Measurements from ENCODE around the gene MKI67.
A peak's percentile ranks its signal among the peaks of the same experiment; 100 is the strongest.

MKI67 gene

GRCh38 chr10:128062881-128063563, 63.2 kb downstream of the MKI67 start:
- no peak for DNase-seq

- DNase-seq = no peak
Measured at GRCh38 chr10:128062331-128062880, 63.8 kb downstream of the MKI67 start.

DNA sequence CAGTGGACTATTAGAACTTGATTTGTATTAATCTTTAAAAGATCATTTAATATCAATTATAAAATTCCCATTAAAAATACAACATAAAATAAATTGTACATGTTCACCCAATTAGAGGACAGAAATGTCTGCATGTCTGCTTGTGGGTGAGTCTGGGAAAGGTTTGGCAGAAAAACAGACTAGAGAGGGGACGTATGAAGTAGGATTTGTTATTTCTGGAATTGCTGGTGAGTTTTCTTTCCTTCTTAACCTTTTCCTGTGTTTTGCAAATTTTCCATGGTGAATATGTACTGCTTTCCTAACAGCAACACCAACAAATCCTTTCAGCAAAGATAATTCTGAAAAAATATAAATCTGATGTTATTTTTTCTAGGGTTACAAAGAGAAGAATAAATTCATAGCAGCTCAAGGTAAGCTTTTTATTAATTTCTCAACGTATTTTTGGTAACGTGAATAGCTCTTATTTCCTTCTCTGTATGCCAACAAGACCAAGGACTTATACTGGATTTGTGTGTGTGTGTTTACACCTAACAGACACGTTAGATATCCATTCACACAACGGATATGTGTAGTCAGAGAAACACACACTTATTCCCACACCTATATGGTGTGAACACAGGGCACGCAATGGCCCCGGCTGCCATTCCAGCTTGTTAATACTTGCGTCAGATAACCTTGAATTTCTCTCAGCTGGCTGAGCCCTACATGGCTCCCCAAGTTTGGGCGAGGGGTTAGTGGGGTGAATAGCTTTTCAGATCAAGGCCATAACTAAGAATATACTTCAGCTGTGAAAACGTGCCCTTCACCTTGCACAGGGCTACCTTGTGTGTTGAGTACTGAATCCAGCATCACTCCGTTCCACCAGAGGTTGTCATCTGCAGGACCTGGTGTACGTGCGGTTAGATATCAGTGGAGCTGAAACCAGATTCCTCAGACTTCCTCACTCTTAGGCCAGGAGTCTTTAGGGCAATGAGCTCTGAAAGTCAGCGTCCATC, 64.6 kb downstream of the MKI67 start:
- DNase-seq = no peak

DNA sequence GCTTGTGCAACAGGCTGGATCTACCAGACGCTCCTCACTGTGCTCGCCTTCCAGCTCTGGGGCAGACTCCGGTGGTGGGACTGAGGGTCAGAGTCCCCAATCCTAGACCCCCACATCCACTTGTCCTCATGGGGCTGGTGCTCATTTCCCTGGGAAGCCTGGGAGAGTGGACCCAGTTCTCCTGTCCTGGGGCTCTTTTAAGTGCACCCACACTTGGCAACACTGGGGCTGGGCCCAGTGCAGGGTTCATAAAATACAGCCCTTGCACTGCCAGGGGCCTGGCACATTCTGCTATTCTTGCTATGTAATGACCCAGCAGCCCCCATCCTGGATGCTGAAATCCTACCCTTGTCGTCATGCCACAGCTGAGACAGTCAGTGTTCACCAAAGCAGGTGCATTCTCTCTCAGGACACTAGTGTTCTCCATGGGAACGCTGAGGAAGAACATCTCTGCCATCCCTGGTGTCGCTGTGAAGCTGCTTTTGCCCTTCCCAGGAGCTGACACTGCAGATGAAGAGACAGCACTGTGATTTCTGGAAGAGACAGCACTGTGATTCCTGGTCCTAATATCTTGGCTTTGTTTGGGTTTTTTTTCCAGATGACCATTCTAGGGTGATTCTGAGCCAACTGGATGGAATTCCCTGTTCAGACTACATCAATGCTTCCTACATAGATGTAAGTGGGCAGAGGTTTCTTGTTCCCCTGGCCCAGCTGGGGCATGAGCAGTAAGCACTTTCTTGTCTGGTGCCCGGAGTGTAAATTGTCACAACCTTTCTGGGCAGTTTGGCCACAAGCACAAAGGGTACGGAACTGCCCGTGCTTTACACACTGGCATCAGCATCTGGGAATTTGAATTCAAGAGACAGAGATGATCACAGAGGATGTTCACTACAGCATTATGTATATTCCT, 65.6 kb downstream of the MKI67 start:
- no peak for DNase-seq

GRCh38 chr10:128059982-128060293, 66.3 kb downstream of the MKI67 start:
- no peak for DNase-seq

GRCh38 chr10:128059266-128059981, 66.8 kb downstream of the MKI67 start:
- DNase-seq = peak; percentile 25

- no peak for DNase-seq
Measured at GRCh38 chr10:128058750-128059134, 67.5 kb downstream of the MKI67 start.

DNA sequence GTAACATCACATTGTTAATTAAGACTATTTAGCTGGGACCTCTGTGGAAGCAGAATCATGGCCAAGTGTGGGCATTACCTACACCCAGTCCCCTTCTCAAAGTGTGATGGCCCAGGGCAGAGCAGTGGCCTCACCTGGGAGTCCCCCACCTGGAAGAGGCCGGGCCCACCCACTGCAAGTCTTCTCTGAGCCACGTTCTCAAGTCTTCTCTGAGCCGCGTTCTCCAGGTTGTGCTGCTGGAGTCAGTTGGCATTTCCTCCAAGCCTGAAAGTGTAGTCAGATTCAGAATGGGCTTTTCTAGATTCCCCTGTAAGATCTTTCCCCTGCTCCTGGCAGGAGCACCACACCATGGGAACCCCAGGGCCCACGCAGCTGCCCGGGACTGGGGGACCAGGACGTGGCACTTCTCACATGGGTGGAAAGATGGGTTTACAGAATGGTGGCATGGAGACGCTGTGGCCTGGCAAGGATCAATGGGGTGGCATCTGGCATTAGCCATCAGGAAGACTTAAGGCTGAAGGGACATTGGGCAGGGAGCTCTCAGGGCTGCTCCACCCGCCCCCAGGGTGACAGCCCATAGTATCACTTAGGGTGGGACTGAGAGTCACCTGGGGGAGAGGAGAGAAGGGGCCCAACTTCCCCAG, 68.0 kb downstream of the MKI67 start:
- no peak for DNase-seq

DNA sequence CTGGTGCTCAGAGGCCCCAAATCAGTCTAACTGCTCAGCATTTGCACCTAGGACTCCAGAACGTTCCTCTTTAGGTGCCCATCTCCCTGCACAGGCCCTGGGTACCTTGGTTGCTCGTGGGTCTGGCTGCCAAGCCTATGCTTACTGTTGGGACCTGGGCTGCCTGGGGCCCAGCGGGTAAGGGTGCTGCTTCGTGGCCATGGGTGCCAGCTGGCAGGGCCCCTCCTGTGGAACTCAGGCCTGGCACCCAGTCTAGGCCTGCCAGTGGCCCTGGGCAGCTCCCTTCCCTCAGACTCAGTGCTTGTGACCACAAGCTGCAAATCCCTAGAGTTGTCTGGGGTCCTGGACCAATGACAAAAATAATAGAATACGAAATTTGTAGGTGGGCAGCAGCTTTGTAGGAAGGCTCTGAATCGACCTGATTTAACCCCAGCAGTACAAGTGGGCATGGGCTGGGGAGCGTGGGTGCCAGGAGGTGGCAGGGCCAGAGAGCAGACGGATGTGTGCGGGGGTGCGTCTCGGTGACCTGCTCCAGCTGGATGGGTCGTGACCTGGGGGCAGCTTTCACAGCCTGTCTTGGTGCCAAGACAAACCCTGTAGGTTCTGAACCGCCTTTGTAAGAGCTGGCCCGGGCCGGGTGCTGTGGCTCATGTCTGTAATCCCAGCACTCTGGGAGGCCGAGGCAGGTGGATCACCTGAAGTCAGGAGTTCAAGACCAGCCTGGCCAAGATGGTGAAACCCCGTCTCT, 69.7 kb downstream of the MKI67 start:
- no peak for DNase-seq

- no peak for DNase-seq
Measured at GRCh38 chr10:128055061-128055868, 71.0 kb downstream of the MKI67 start.

DNA sequence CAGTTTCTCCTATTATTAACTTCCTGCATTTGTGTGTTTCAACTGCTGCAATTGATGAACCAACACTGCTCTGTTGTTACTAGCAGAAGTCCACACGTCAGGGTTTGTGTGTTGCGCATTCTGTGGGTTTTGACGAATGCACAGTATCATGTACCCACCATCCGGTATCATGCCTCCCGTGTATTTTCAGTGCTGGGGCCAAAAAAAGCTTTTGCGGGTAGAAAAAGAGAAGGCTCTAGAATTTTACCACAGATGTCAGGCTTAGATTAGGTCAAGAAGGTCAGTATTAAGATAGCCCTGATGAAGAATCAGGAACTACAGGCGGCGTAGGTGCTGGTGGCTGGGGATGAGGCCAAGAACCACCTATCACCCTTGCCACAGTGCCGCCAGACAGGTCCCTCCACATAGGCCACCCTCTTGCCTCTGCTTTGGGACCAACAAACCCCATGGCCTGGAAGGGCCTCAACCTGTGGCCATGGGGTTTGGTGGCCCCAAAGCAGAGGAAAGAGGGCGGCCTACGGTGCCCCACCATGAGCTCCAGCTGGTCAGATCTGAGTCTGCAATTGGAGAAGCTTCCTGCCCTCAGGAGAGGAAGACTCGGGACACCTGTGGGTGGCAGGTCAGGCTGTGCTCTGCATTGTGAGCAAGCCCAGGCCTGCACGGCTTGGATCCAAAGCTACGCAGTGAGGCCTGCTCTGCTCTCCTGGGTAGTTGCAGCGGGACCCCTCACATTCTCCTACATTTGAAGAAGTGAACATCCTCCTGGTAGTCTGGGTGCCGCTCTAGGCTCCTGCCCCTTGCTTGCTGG, 71.9 kb downstream of the MKI67 start:
- no peak for DNase-seq

DNA sequence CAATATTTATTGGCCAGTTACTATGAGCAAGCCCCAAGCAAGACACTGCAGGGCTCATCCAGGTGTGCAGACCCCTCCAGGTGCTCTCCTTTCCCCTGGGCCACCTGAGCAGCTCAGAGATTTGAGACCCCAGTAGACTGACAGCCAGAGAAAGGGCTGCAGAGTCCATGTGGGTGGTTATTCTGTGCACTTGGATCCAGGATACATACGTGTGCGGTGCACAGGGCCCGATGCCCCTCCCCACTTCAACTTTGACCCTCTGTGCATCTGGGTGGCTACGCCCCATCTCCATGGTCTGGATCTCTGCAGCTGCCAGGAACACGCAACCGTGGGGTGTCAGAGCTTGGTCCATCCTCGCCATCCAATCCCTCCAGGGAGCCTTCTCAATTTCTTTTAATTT, 72.9 kb downstream of the MKI67 start:
- no peak for DNase-seq

DNA sequence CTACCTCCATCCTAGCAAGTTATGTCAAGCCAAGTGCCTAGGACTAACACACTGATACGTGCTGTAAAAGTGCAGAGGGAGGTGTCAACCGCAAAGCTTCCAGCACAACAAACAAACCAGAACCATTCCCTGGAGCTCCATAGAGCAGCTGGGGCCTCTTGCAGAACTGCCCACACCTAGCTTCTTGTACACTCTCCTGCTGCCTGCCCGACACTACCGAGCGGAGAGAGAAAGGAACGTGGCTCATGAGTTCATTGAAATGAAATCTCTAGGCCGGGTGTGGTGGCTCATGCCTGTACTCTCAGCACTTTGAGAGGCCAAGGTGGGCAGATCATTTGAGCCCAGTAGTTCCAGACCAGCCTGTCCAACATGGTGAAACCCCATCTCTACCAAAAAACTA, 73.5 kb downstream of the MKI67 start:
- no peak for DNase-seq

GRCh38 chr10:128051548-128051947, 74.7 kb downstream of the MKI67 start:
- no peak for DNase-seq

DNA sequence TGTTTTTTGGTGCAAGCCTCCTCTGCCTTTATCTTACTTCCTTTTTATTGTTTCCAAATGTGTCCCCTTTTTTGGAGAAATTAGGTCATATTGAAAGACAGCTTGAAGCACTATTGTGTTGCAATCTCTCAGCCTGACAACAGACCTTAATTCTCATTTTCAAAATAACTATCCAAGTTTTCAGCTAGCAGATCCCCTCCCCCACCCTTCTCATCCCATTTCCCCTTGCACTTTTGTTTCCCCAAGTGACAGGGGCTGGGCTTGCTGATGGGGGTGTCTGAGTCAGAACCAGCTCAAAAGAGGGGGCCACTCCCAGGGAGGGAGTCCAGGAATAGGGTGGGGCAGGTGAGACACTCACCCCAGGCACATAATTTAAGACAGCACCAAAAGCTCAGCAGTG, 75.3 kb downstream of the MKI67 start:
- DNase-seq = no peak

GRCh38 chr10:128050121-128050516, 76.1 kb downstream of the MKI67 start:
- no peak for DNase-seq

- no peak for DNase-seq
Measured at GRCh38 chr10:128049226-128050120, 76.8 kb downstream of the MKI67 start.

DNA sequence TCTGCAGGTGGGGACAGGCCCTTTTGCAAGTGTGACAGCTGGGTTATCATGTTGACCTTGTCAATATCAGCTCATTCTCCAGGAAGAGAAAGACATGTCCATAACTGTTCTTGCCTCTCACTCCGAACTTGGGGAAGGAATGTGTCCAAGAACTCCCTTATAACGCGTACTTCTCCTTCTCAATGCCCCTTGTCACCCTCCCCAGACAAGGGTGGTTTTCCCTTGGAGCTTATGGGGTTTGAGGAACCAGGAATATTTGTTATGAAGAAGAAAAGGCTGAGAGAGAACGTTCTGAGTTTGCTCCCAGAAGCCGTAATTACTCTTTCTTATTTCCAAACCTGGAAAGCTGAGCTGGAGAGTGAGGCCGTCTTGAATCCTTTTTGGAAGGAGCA, 77.4 kb downstream of the MKI67 start:
- no peak for DNase-seq

Data from activated gamma-delta T cell (primary cell).